Measurements from ENCODE around the gene SOHLH1. TPM values are rescaled to one million over a fixed set of nuclear protein-coding genes. Genes with fewer than 3 reads are reported as not detected.

The SOHLH1 gene
- polyA plus RNA-seq, 1 of the 3 experiments (the other 2 are of a cell fraction), result not detected

DNA sequence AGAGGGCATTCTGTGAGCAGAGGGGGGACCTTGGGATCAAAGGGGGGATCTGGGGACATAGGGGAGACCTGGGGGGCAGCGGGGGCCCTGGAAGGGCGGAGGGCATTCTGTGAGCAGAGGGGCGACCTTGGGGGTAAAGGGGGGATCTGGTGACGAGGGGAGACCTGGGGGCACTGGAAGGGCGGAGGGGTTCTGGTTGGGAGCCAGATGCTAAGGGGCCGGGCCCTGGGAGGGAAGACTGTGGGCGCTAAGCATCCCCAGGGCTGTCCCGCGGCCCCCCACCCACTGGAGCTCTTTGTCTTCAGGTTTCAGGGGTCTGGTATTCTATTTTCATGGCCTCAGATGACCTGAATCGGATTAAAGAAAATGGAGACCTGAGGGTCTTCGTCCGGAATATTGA, 35.4 kb downstream of the SOHLH1 start:
- peak; percentile 15 for DNase-seq
- Histone ChIP-seq H3K9me3 (no peaks in the 10 kb centered on the region), H3K4me2 (no peak overlapping the region), H3K36me3 (replicated peaks in 1 of 2; ENCODE audit: control insufficient read depth in 1 of 2, insufficient read depth in 2 of 2, low read length in 1 of 2) (no peaks in the 10 kb centered on the region), H3K4me3 (ENCODE audit: low read depth in 2 of 2, low read length in 1 of 2) (no peak overlapping the region), H4K20me1 (ENCODE audit: insufficient read depth) (no peaks in the 10 kb centered on the region), H3K4me1 (ENCODE audit: control insufficient read depth in 1 of 2, insufficient read depth in 2 of 2, low read depth in 1 of 2, low read length in 1 of 2) (peaks cover 0 to 2% of the 10 kb centered on the region in 2 experiments; a peak in 1 of 4 replicates), H3K9me2 (no peaks in the 10 kb centered on the region), H3F3A (replicated peaks; ENCODE audit: insufficient read depth) (no peaks in the 10 kb centered on the region), H3K27me3 (ENCODE audit: insufficient read depth) (no peaks in the 10 kb centered on the region), H3K27ac (ENCODE audit: low read depth in 2 of 2, low read length in 1 of 2) (no peak overlapping the region), H3K9ac (no peak overlapping the region), H2AFZ (ENCODE audit: low read depth) (no peak overlapping the region), H3K79me2 (ENCODE audit: insufficient read depth) (no peaks in the 10 kb centered on the region)
- 54% methylated on average over 11 of the region's 12 CpGs for WGBS (ENCODE audit: low lambda C conversion rate)
- CTCF ChIA-PET, result no interaction called here
- TF ChIP-seq RXRA (IDR thresholded peaks at IDR 0.05; ENCODE audit: borderline replicate concordance, low read depth) (no peak), FOXM1 (IDR thresholded peaks at IDR 0.05; ENCODE audit: low read depth) (no peak)
- POLR2A ChIA-PET, result no interaction called here

- no peak overlapping the region for H2AFZ ChIP-seq (ENCODE audit: low read depth)
- H3K4me2 ChIP-seq, result no peak overlapping the region
- ChIA-PET CTCF (interaction anchor here (1.4 kb wide), 1 partner anchor 61 kb away, joined by 3 read pairs; no protein-coding TSS in a partner anchor), POLR2A (no interaction called here)
- TF ChIP-seq, protein P1, sequence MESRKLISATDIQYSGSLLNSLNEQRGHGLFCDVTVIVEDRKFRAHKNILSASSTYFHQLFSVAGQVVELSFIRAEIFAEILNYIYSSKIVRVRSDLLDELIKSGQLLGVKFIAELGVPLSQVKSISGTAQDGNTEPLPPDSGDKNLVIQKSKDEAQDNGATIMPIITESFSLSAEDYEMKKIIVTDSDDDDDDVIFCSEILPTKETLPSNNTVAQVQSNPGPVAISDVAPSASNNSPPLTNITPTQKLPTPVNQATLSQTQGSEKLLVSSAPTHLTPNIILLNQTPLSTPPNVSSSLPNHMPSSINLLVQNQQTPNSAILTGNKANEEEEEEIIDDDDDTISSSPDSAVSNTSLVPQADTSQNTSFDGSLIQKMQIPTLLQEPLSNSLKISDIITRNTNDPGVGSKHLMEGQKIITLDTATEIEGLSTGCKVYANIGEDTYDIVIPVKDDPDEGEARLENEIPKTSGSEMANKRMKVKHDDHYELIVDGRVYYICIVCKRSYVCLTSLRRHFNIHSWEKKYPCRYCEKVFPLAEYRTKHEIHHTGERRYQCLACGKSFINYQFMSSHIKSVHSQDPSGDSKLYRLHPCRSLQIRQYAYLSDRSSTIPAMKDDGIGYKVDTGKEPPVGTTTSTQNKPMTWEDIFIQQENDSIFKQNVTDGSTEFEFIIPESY (IDR thresholded peaks at IDR 0.05; ENCODE audit: borderline replicate concordance, low read depth), result no peak
- TF ChIP-seq CHD2 (IDR thresholded peaks at IDR 0.05; ENCODE audit: low read length, partially characterized antibody), result no peak
- no peak for TF ChIP-seq TAF1 (IDR thresholded peaks at IDR 0.05; ENCODE audit: borderline replicate concordance, low read depth, low read length)
- no peak for TF ChIP-seq POLR2AphosphoS5 (IDR thresholded peaks at IDR 0.05; ENCODE audit: low read depth, low read length)
- no peak for TF ChIP-seq EP300 (IDR thresholded peaks at IDR 0.05; ENCODE audit: borderline replicate concordance in 1 of 2, low read depth in 1 of 2, low read length in 1 of 2)
- no peak for TF ChIP-seq FOSL2 (IDR thresholded peaks at IDR 0.05; ENCODE audit: borderline replicate concordance, low read depth)
- TF ChIP-seq RXRA (IDR thresholded peaks at IDR 0.05; ENCODE audit: borderline replicate concordance, low read depth), result no peak
- no peak for TF ChIP-seq IRF3 (IDR thresholded peaks at IDR 0.05; ENCODE audit: low read depth, low read length)
- no peak for TF ChIP-seq USF2 (IDR thresholded peaks at IDR 0.05; ENCODE audit: borderline replicate concordance, low read depth, low read length)
- TF ChIP-seq, protein P2, sequence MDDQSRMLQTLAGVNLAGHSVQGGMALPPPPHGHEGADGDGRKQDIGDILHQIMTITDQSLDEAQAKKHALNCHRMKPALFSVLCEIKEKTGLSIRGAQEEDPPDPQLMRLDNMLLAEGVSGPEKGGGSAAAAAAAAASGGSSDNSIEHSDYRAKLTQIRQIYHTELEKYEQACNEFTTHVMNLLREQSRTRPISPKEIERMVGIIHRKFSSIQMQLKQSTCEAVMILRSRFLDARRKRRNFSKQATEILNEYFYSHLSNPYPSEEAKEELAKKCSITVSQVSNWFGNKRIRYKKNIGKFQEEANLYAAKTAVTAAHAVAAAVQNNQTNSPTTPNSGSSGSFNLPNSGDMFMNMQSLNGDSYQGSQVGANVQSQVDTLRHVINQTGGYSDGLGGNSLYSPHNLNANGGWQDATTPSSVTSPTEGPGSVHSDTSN (IDR thresholded peaks at IDR 0.05), result no peak
- no peaks in the 10 kb centered on the region for H4K20me1 ChIP-seq (ENCODE audit: insufficient read depth)
- H3K79me2 ChIP-seq (ENCODE audit: insufficient read depth), result no peaks in the 10 kb centered on the region
- no peaks in the 10 kb centered on the region for H3K9me2 ChIP-seq
- peaks cover 0 to 2% of the 10 kb centered on the region in 2 experiments; a peak in 1 of 4 replicates for H3K4me1 ChIP-seq (ENCODE audit: control insufficient read depth in 1 of 2, insufficient read depth in 2 of 2, low read depth in 1 of 2, low read length in 1 of 2)
- no peaks in the 10 kb centered on the region for H3F3A ChIP-seq (replicated peaks; ENCODE audit: insufficient read depth)
- no peak overlapping the region for H3K27ac ChIP-seq (ENCODE audit: low read depth in 2 of 2, low read length in 1 of 2)
- no peaks in the 10 kb centered on the region for H3K27me3 ChIP-seq (ENCODE audit: insufficient read depth)
- 32% methylated on average over 3 of the region's 3 CpGs for WGBS (ENCODE audit: low lambda C conversion rate)
- no peaks in the 10 kb centered on the region for H3K36me3 ChIP-seq (replicated peaks in 1 of 2; ENCODE audit: control insufficient read depth in 1 of 2, insufficient read depth in 2 of 2, low read length in 1 of 2)
- peak; percentile 14 for DNase-seq
- H3K4me3 ChIP-seq (ENCODE audit: low read depth in 2 of 2, low read length in 1 of 2), result no peak overlapping the region
- no peak overlapping the region for H3K9ac ChIP-seq
- no peaks in the 10 kb centered on the region for H3K9me3 ChIP-seq
Observed at GRCh38 chr9:135663451-135663770, 35.9 kb downstream of the SOHLH1 start.

Measured in SK-N-SH (cell line).